Keratinocyte (primary cell): ENCODE results near the gene CCDC185. TPM values are rescaled to one million over a fixed set of nuclear protein-coding genes. Genes with fewer than 3 reads are reported as not detected.

Experiments used
- DNase-seq: peaks from one replicate; pipeline ENCODE4 v3.0.0-alpha.2; 2011; ENCODE audit warnings: low read depth, missing footprints, low spot score
- FAIRE-seq: peaks from 2 replicates; lab custom pipeline; 2011; peaks lifted over from hg19 to GRCh38; lab: Jason Lieb, UNC
- H2AFZ ChIP-seq: 2 replicates; pipeline ENCODE4 v1.6.0; 2012; ENCODE audit warnings: low read length, control low read depth, inconsistent platforms; ENCODE audit not compliant: control insufficient read depth
- H3K27ac ChIP-seq: 2 replicates; pipeline ENCODE4 v1.5.1; 2011; ENCODE audit warnings: low read length; ENCODE audit not compliant: control insufficient read depth, insufficient read depth
- H3K27me3 ChIP-seq: 3 replicates; pipeline ENCODE4 v1.6.0; 2011; ENCODE audit warnings: low read length; ENCODE audit not compliant: control insufficient read depth, insufficient read depth; ENCODE audit errors: extremely low read depth
- H3K36me3 ChIP-seq, 2 experiments: 2 replicates in 1 of 2; 3 replicates in 1 of 2; pipeline ENCODE4 v1.5.1; 2011; ENCODE audit warnings: low read length in 2 of 2, mild to moderate bottlenecking in 1 of 2; ENCODE audit not compliant: control insufficient read depth in 2 of 2, insufficient read depth in 2 of 2; ENCODE audit errors: extremely low read depth in 1 of 2
- H3K4me1 ChIP-seq: 3 replicates; pipeline ENCODE4 v1.5.1; 2011; ENCODE audit warnings: low read length; ENCODE audit not compliant: control insufficient read depth, insufficient read depth; ENCODE audit errors: extremely low read depth
- H3K4me2 ChIP-seq: 3 replicates; pipeline ENCODE4 v1.6.0; 2011; ENCODE audit warnings: low read depth, low read length; ENCODE audit not compliant: control insufficient read depth, insufficient read depth; ENCODE audit errors: extremely low read depth
- H3K4me3 ChIP-seq, 3 experiments: fragments of 200-600 bp in 1 of 3; sonication (generic) in 1 of 3; 2 replicates in 2 of 3; 3 replicates in 1 of 3; pipeline ENCODE4 v1.5.1; 2011 to 2016; ENCODE audit warnings: low read length in 3 of 3, mild to moderate bottlenecking in 3 of 3, control low read depth in 2 of 3, inconsistent platforms in 1 of 3, low read depth in 1 of 3, mixed read lengths in 1 of 3, mixed run types in 1 of 3, moderate library complexity in 1 of 3; ENCODE audit not compliant: control insufficient read depth in 2 of 3, insufficient read depth in 2 of 3; ENCODE audit errors: extremely low read depth in 1 of 3
- H3K79me2 ChIP-seq: 2 replicates; pipeline ENCODE4 v1.6.0; 2012; ENCODE audit warnings: low read length; ENCODE audit not compliant: control insufficient read depth, insufficient read depth
- H3K9ac ChIP-seq: 3 replicates; pipeline ENCODE4 v1.6.0; 2011; ENCODE audit warnings: low read length; ENCODE audit not compliant: control insufficient read depth, insufficient read depth; ENCODE audit errors: extremely low read depth
- H3K9me1 ChIP-seq: 3 replicates; pipeline ENCODE4 v1.6.0; 2011; ENCODE audit warnings: low read length; ENCODE audit not compliant: control insufficient read depth, insufficient read depth; ENCODE audit errors: extremely low read depth
- H3K9me3 ChIP-seq: 2 replicates; pipeline ENCODE4 v1.5.1; 2012; ENCODE audit warnings: low read depth, low read length; ENCODE audit not compliant: control insufficient read depth
- H4K20me1 ChIP-seq: 3 replicates; pipeline ENCODE4 v1.6.0; 2011; ENCODE audit warnings: low read length; ENCODE audit not compliant: control insufficient read depth, insufficient read depth; ENCODE audit errors: extremely low read depth
- CTCF ChIP-seq, 3 experiments: IDR thresholded peaks in 1 of 3; conservative IDR thresholded peaks in 1 of 3; optimal IDR thresholded peaks in 1 of 3; 2 replicates in 2 of 3; 3 replicates in 1 of 3; pipeline versions ENCODE3 to v1.5.1; 2011; ENCODE audit warnings: low read length in 3 of 3, mild to moderate bottlenecking in 3 of 3, moderate library complexity in 2 of 3, control low read depth in 1 of 3, inconsistent platforms in 1 of 3; ENCODE audit not compliant: insufficient read depth in 2 of 3; ENCODE audit errors: extremely low read depth in 1 of 3
- EZH2 ChIP-seq: IDR thresholded peaks from one replicate; pipeline ENCODE4 v1.6.1; 2012; ENCODE audit warnings: inconsistent platforms, mild to moderate bottlenecking, low read length, moderate library complexity
- dilution Hi-C: fragments of 300-500 bp; cut with MboI; formaldehyde crosslinking; loops from one replicate; pipeline ENCODE4 v1.7.0; 2020; ENCODE audit warnings: low sequenced_read_pairs; ENCODE audit not compliant: extremely low pct_ligation_motif_present
- polyA plus RNA-seq, 5 experiments: library from polyadenylated mRNA; depleted of rRNA in 3 of 5; stranded (reverse) in 3 of 5; stranded (forward) in 1 of 5; unstranded in 1 of 5; fragments of >200 nt; gene quantifications; 1 replicate in 1 of 5; 2 replicates in 3 of 5; 3 replicates in 1 of 5; pipeline versions ENCODE4 v1.2.1 to v1.2.3, GENCODE V29; 2011 to 2012; ENCODE audit warnings: missing spikeins in 2 of 5, low read depth in 1 of 5, low replicate concordance in 1 of 5

The CCDC185 gene
- polyA plus RNA-seq, 1 donor (not counting 4 experiments of a cell fraction or from before 2014, with no cell fraction given) = not detected

GRCh38 chr1:223419561-223419960, 26.3 kb downstream of the CCDC185 start:
- H3K36me3 ChIP-seq = no peaks in the 10 kb centered on the region
- H3K79me2 ChIP-seq = no peaks in the 10 kb centered on the region
- no peak overlapping the region for H3K9ac ChIP-seq
- dilution Hi-C loops = no loop called here
- no peaks in the 10 kb centered on the region for H3K9me3 ChIP-seq
- no peak overlapping the region for H3K4me3 ChIP-seq
- H2AFZ ChIP-seq = no peak overlapping the region
- peaks cover 13% of the 10 kb centered on the region for H3K4me1 ChIP-seq
- H4K20me1 ChIP-seq = no peaks in the 10 kb centered on the region
- no peaks in the 10 kb centered on the region for H3K27me3 ChIP-seq
- no peak overlapping the region for H3K27ac ChIP-seq
- FAIRE-seq (no peak), DNase-seq (no peak)
- no peaks in the 10 kb centered on the region for H3K9me1 ChIP-seq
- H3K4me2 ChIP-seq = no peak overlapping the region
- TF ChIP-seq CTCF (optimal IDR thresholded peaks at IDR 0.05 in 1 of 3, IDR thresholded peaks at IDR 0.05 in 1 of 3, conservative IDR thresholded peaks at IDR 0.05 in 1 of 3; ENCODE audit: extremely low read depth in 1 of 3, insufficient read depth in 2 of 3, low read length in 3 of 3) = no peak
- TF ChIP-seq EZH2 = no peak

- H3K4me2 ChIP-seq = no peak overlapping the region
- peaks cover 13% of the 10 kb centered on the region for H3K4me1 ChIP-seq
- FAIRE-seq = no peak
- dilution Hi-C loops = no loop called here
- H3K9ac ChIP-seq = no peak overlapping the region
- H2AFZ ChIP-seq = no peak overlapping the region
- no peak overlapping the region for H3K4me3 ChIP-seq
- no peak for DNase-seq
- no peaks in the 10 kb centered on the region for H3K27me3 ChIP-seq
- no peaks in the 10 kb centered on the region for H3K9me3 ChIP-seq
- TF ChIP-seq EZH2 = no peak
- no peak for TF ChIP-seq CTCF (optimal IDR thresholded peaks at IDR 0.05 in 1 of 3, IDR thresholded peaks at IDR 0.05 in 1 of 3, conservative IDR thresholded peaks at IDR 0.05 in 1 of 3; ENCODE audit: extremely low read depth in 1 of 3, insufficient read depth in 2 of 3, low read length in 3 of 3)
- H3K79me2 ChIP-seq = no peaks in the 10 kb centered on the region
- no peaks in the 10 kb centered on the region for H3K36me3 ChIP-seq
- no peak overlapping the region for H3K27ac ChIP-seq
- no peaks in the 10 kb centered on the region for H4K20me1 ChIP-seq
- H3K9me1 ChIP-seq = no peaks in the 10 kb centered on the region
These were observed 27.8 kb downstream of the CCDC185 start for GRCh38 chr1:223421025-223421424.
